Measurements from ENCODE around the gene NUP210. TPM values are rescaled to one million over a fixed set of nuclear protein-coding genes. Genes with fewer than 3 reads are reported as not detected.
"Not testable (repeated sequence)": the region's sequence is repeated elsewhere in the genome, so short reads cannot be mapped to it uniquely, and the experiment has no call there.

Gene NUP210
- polyA plus RNA-seq (ENCODE audit: insufficient read length in 12 of 12) = 10 to 100 TPM in 2 of 12 donors, 1 to 10 TPM in 9, not detected in 1; 6.0 to 10.9 (median 8.4) TPM
- long read RNA-seq, donor 1 = 0 reads
- long read RNA-seq, donor 2 = 0 reads
- long read RNA-seq, donor 3, partial matches to known transcripts = 0 of 1 reads
- long read RNA-seq, donor 3, other reads (novel, unspliced or antisense) = 0 of 1 reads
- long read RNA-seq, donor 4, partial matches to known transcripts = 0 of 1 reads
- long read RNA-seq, donor 4, other reads (novel, unspliced or antisense) = 0 of 1 reads
- long read RNA-seq, donor 5 = 0 reads
- long read RNA-seq, donor 6, partial matches to known transcripts = 0 of 1 reads
- long read RNA-seq, donor 6, other reads (novel, unspliced or antisense) = 0 of 1 reads
- long read RNA-seq, donor 7 = 0 reads
- long read RNA-seq, donor 8 = 0 reads
- long read RNA-seq, donor 9 = 0 reads
- long read RNA-seq, donor 10, full-length matches to known transcripts = 1 of 1 reads
- long read RNA-seq, donor 10, partial matches to known transcripts = 0 of 1 reads
- long read RNA-seq, donor 10, other reads (novel, unspliced or antisense) = 0 of 1 reads
- long read RNA-seq, donor 11 = 0 reads

DNA sequence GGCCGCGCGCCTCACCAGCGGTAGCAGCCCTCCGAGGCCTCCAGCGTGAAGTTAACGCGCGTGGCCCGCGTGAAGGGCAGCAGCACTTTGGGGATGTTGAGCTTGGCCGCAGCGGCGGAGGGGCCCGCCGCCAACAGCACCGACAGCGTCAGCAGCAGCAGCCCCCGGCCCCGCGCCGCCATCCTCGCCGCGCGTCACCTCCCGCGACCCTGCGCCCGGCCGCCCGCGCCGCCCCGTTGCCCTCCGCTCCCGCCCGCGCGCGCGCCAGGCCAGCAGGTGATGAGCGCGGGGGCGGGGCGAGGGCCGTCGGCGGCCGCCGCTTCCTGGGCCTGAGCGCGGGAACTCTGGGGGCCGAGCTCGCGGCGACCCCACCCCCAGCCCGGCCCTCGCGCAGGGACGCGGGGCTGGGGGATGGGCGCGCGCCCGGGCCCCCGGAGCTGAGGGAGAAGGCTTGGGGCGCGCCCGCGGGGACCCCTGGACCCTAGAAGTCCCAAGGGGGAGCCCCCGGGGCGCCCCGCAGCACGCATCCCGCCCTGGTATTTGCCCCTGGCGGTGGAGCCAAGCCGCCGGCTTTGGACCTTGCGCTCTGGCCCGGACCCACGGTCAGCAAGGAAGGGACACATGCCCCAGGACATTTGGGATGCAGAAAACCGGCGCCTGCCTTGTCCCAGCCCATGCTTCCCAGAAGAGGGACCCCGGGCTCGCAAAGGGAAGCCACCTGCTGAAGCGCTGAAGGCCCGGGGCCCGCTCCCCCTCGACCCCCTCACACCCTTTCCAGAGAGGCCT, at the start of gene NUP210:
TSS of gene NUP210 (minus strand) at position 278 of the 786 bp plus-strand sequence. CDS start at position 182, 96 bp downstream.
- DNase-seq = no peak

DNA sequence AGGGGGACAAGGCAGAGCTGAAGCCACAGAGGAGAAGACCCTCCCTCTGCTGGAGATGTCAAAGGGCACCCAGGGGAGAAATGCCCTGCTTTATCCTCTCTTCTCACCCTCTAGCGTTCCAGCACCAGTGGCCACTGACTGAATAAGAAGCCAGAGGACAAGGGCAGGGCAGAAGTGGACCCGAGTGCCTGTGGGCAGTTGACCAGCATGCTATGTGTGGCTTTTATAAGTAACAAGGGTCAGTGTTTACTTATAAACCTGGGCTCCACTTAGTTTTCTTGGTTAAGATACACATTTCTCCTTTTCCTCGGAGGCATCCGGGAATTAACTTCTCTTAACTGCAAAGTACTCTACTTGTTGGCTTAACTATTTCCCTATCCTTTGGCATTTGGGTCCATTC, 46.7 kb upstream of the NUP210 start:
- DNase-seq = no peak

- DNase-seq = no peak
These were observed 45.2 kb upstream of the NUP210 start for GRCh38 chr3:13465236-13465873.

DNA sequence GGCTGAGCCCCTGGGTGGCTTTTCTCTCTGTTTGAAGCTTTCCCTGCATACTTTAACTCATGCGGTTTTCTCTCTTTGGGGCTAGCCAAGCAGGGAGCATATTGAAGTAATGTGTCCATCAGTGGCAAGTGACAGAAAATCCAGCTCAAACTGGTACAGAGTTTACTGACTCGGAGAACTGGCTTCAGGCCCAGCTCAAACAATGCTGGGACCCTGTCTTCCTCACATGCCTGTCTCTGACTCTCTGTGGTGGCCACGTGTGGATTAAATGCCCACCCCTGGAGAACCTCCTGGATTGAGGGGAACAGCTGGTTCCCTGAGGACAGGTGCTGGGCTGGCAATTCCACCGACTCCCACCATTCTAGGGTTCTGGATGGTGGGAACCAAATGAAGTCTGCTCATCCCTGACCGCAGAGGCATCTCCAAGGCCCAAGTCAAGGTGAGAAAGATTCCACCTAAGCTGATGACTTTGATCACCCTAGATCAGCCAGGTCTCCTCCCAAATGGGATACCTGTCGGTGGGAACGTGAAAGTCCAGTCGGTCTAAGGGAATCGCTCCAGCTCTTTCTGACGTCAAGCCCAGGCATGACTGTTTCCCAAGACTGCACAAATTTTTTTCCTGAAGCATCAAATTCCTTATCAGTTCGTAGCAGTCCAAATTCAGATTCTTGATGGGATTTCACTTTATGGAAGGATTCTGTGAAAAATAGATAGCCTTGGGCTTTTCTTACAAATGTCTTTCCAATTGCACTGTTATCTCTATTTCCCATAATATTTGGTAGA, 43.7 kb upstream of the NUP210 start:
- DNase-seq = no peak

- no peak for DNase-seq
These were observed 42.7 kb upstream of the NUP210 start for GRCh38 chr3:13462822-13463221.

GRCh38 chr3:13462125-13462629, 42.1 kb upstream of the NUP210 start:
- no peak for DNase-seq

GRCh38 chr3:13461169-13462124, 41.3 kb upstream of the NUP210 start:
- DNase-seq = no peak

GRCh38 chr3:13460341-13460736, 40.2 kb upstream of the NUP210 start:
- no peak for DNase-seq

- DNase-seq = no peak
These were observed 39.7 kb upstream of the NUP210 start for GRCh38 chr3:13459605-13460340.

DNA sequence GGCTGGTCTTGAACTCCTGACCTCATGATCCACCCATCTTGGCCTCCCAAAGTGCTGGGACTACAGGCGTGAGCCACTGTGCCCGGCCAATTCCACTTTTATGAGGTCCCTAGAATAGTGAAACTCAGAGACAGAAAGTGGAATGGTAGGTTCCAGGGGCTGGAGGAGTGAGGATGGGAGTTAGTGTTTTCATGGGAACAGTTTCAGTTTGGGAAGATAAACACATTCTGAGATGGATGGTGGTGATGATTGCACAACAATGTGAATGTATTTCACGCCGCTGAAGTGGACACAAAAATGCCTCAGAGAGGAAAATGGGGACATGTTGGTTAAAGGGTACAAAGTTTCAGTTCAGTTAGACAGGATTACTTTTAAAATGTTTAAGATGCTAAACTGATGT, 37.5 kb upstream of the NUP210 start:
- no peak for DNase-seq

DNA sequence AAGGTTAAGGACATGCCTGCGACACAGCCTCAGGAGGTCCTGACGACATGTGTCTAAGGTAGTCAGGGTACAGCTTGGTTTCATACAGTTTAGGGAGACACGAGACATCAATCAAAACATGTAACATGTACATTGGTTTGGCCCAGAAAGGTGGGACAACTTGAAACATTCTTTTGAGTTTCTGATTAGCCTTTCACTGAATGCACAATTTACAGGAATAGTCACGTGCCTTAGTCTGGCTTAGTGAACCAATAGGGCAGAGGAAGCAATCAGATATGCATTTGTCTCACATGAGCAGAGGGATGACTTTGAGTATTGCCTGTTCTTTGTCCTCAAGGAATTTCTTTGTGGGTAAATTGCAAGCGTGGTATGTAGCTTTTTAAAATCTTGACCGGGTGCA, 35.5 kb upstream of the NUP210 start:
- no peak for DNase-seq

- peak; percentile 61 for DNase-seq
These were observed 32.6 kb upstream of the NUP210 start for GRCh38 chr3:13452490-13453335.

- DNase-seq = no peak
These were observed 31.2 kb upstream of the NUP210 start for GRCh38 chr3:13451301-13451673.

DNA sequence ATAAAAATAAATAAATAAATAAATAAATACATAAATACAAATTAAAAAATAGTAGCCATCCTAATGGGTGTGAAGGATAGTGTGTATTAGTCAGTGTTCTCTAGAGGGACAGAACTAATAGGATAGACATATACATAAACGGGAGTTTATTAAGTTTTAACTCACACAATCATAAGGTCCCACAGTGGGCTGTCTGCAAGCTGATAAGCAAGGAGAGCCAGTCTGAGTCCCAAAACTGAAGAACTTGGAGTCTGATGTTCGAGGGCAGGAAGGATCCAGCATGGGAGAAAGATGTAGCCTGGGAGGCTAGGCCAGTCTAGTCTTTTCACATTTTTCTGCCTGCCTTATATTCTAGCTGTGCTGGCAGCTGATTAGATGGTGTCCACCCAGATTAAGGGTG, 22.8 kb upstream of the NUP210 start:
- not testable (repeated sequence) for DNase-seq

- DNase-seq = no peak
These were observed 20.2 kb upstream of the NUP210 start for GRCh38 chr3:13440204-13440817.

DNA sequence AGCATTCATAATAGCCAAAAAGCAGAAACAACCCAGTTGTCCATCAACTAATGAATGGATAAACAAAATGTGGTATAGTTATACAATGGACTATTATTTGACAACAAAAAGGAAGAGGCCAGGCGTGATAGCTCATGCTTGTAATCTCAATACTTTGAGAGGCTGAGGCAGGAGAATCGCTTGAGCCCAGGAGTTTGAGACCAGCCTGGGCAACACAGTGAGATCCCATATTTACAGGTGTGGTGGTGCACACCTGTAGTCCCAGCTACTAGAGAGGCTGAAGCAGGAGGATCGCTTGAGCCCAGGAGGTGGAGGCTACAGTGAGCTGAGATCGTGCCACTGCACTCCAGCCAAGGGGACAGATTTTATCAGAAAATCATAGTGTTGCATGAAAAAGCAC, 16.1 kb upstream of the NUP210 start:
- DNase-seq = not testable (repeated sequence)

- no peak for DNase-seq
These were observed 13.8 kb upstream of the NUP210 start for GRCh38 chr3:13433912-13434311.

GRCh38 chr3:13432093-13432492, 12.0 kb upstream of the NUP210 start:
- no peak for DNase-seq
